Activated CD8-positive, alpha-beta T cell treated with anti-CD3 and anti-CD28 coated beads for 36 hours (primary cell): ENCODE measurements around the gene MYBBP1A. TPM values are rescaled to one million over a fixed set of nuclear protein-coding genes. Genes with fewer than 3 reads are reported as not detected.

Experiments
- ATAC-seq: fragments of 200-7000 bp; cut with Tn5 transposase; one replicate; pipeline ENCODE4 v1.10.0; 2021; ENCODE audit warnings: mild to moderate bottlenecking, moderate library complexity
- CTCF ChIA-PET: fragments of 350-600 bp; sonication (Branson Sonifier 250); formaldehyde crosslinking; loops from one replicate; lab custom pipeline; 2021; ENCODE audit warnings: antibody characterized with exemption; lab: Charles Lee
- POLR2A ChIA-PET: fragments of 350-600 bp; sonication (Branson Sonifier 250); formaldehyde crosslinking; loops from one replicate; lab custom pipeline; 2021; ENCODE audit warnings: antibody characterized with exemption; lab: Charles Lee
- DNase-seq: peaks from one replicate; pipeline ENCODE4 v3.0.0-alpha.2; 2020
- H3K27ac Mint-ChIP-seq: one replicate; pipeline ENCODE4 v1.8.0; 2021; ENCODE audit warnings: mild to moderate bottlenecking, mixed read lengths
- H3K27me3 Mint-ChIP-seq: one replicate; pipeline ENCODE4 v1.8.0; 2021; ENCODE audit warnings: mixed read lengths
- H3K36me3 Mint-ChIP-seq: one replicate; pipeline ENCODE4 v1.8.0; 2021; ENCODE audit warnings: low read depth, mixed read lengths
- H3K4me1 Mint-ChIP-seq: one replicate; pipeline ENCODE4 v1.8.0; 2021; ENCODE audit warnings: low read depth, mixed read lengths
- H3K4me3 Mint-ChIP-seq: one replicate; pipeline ENCODE4 v1.8.0; 2021; ENCODE audit warnings: mild to moderate bottlenecking, moderate library complexity, mixed read lengths
- H3K9me3 Mint-ChIP-seq: one replicate; pipeline ENCODE4 v1.8.0; 2021; ENCODE audit warnings: mixed read lengths
- CTCF ChIP-seq: fragments of 200-600 bp; IDR thresholded peaks from one replicate; pipeline ENCODE4 v1.8.0; 2022; ENCODE audit warnings: antibody characterized with exemption, mild to moderate bottlenecking
- intact Hi-C: fragments of 100-400 bp; cut with micrococcal nuclease; formaldehyde crosslinking; loops from one replicate; pipeline ENCODE4 v1.10.0; 2022
- total RNA-seq, 2 experiments: library from RNA; stranded (reverse); gene quantifications; one replicate each; pipeline ENCODE4 v1.2.3, GENCODE V29; 2021

The MYBBP1A gene
- total RNA-seq, 2 experiments from 2014 or later = 104 to 107 TPM

- no peaks in the 10 kb centered on the region for H3K36me3 Mint-ChIP-seq
- H3K9me3 Mint-ChIP-seq = no peaks in the 10 kb centered on the region
- peak overlapping the region; percentile 71 for H3K4me3 Mint-ChIP-seq
- intact Hi-C loops = no loop called here
- ChIA-PET CTCF (no interaction called here), POLR2A (interaction anchor here (1.5 kb wide), 1 partner anchor 14 kb away, joined by 7 read pairs; no protein-coding TSS in a partner anchor)
- no peak for TF ChIP-seq CTCF
- no peak overlapping the region for H3K27ac Mint-ChIP-seq
- DNase-seq (no peak), ATAC-seq (no peak)
- H3K4me1 Mint-ChIP-seq = peaks cover 32% of the 10 kb centered on the region
- H3K27me3 Mint-ChIP-seq = peaks cover 28% of the 10 kb centered on the region
Measured at GRCh38 chr17:4500191-4500571, 55.0 kb downstream of the MYBBP1A start.

GRCh38 chr17:4499431-4500190, 55.6 kb downstream of the MYBBP1A start:
- POLR2A ChIA-PET = interaction anchor here (0.9 to 1.5 kb wide), 3 partner anchors 10 to 79 kb away, joined by 3 to 7 read pairs (median 3); no protein-coding TSS in a partner anchor
- Mint-ChIP-seq H3K27ac (no peak overlapping the region), H3K4me3 (peak overlapping the region; percentile 71), H3K4me1 (peaks cover 27% of the 10 kb centered on the region), H3K9me3 (no peaks in the 10 kb centered on the region), H3K27me3 (peaks cover 28% of the 10 kb centered on the region), H3K36me3 (no peaks in the 10 kb centered on the region)
- TF ChIP-seq CTCF = no peak
- ATAC-seq (peak; percentile 32), DNase-seq (peak; percentile 46)
- intact Hi-C loops = no loop called here
- CTCF ChIA-PET = interaction anchor here (1.0 to 2.0 kb wide), 3 partner anchors 15 to 79 kb away, joined by 6 to 7 read pairs (median 6); no protein-coding TSS in a partner anchor

GRCh38 chr17:4498461-4499397, 56.5 kb downstream of the MYBBP1A start, which contains the start of gene SPNS2:
Gene SPNS2, plus strand, starts transcription at chr17:4498881. Its CDS starts 167 bp downstream, at chr17:4499048.
- Mint-ChIP-seq H3K27me3 (peaks cover 28% of the 10 kb centered on the region), H3K4me1 (peaks cover 20% of the 10 kb centered on the region), H3K9me3 (no peaks in the 10 kb centered on the region), H3K4me3 (peak within 1 kb of the TSS; percentile 71), H3K27ac (no peak within 1 kb of the TSS), H3K36me3 (no peaks in the 10 kb centered on the region)
- CTCF ChIA-PET = interaction anchor here (1.0 to 2.0 kb wide), 5 partner anchors 9 to 78 kb away, joined by 3 to 7 read pairs (median 6); no protein-coding TSS in a partner anchor
- peak; percentile 64 for DNase-seq
- POLR2A ChIA-PET = interaction anchor here (0.9 to 1.5 kb wide), 3 partner anchors 9 to 78 kb away, joined by 3 to 7 read pairs (median 3); no protein-coding TSS in a partner anchor
- TF ChIP-seq CTCF = no peak
- ATAC-seq = peak; percentile 92
- intact Hi-C loops = no loop called here

GRCh38 chr17:4497101-4497824, 57.9 kb downstream of the MYBBP1A start:
- ChIA-PET POLR2A (interaction anchor here (1.5 kb wide), 1 partner anchor 16 kb away, joined by 3 read pairs; no protein-coding TSS in a partner anchor), CTCF (no interaction called here)

More at GRCh38 chr17:4497101-4497824, 57.9 kb downstream of the MYBBP1A start:
- no peak for TF ChIP-seq CTCF
- no peaks in the 10 kb centered on the region for H3K9me3 Mint-ChIP-seq
- no peak overlapping the region for H3K4me3 Mint-ChIP-seq
- peaks cover 23% of the 10 kb centered on the region for H3K27me3 Mint-ChIP-seq
- DNase-seq (no peak), ATAC-seq (no peak)
- intact Hi-C loops = no loop called here
- H3K27ac Mint-ChIP-seq = no peak overlapping the region
- peaks cover 29% of the 10 kb centered on the region for H3K4me1 Mint-ChIP-seq
- H3K36me3 Mint-ChIP-seq = no peaks in the 10 kb centered on the region
